Activated CD8-positive, alpha-beta memory T cell treated with anti-CD3 and anti-CD28 coated beads for 1 hour (primary cell): ENCODE results near the gene GARNL3.

ENCODE experiments used
- DNase-seq, 2 donors: peaks; one replicate each; pipeline ENCODE4 v3.0.0-alpha.2; 2020; ENCODE audit warnings: low read depth in 1 of 2; ENCODE audit errors: extremely low read depth in 1 of 2

The GARNL3 gene

GRCh38 chr9:127277770-127278169, 13.2 kb downstream of the GARNL3 start:
- DNase-seq, result no peak

- DNase-seq, result no peak
These were observed 13.8 kb downstream of the GARNL3 start for GRCh38 chr9:127278372-127278771.

- no peak for DNase-seq
These were observed 15.2 kb downstream of the GARNL3 start for GRCh38 chr9:127279717-127280285.

- DNase-seq, result no peak
These were observed 16.5 kb downstream of the GARNL3 start for GRCh38 chr9:127280880-127281660.

DNA sequence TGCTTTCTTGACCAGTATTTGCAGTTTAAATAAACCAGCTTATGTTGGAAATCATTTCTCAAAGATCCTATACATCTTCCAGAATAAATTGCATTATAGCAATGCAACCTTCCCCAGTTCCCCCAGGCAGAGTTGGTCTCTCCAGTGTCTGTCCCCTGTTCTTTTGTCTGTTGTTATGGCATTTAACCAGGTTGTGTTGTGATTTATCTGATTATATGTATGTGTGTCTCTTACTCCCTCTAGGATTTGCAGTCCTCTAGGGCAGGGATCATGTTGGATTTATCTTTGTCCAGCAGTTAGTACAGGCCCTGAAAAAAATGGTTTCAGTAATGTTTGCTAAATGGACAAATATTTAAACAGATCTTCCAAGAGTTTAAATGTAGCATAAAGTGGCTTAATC, 17.3 kb downstream of the GARNL3 start:
- no peak for DNase-seq

DNA sequence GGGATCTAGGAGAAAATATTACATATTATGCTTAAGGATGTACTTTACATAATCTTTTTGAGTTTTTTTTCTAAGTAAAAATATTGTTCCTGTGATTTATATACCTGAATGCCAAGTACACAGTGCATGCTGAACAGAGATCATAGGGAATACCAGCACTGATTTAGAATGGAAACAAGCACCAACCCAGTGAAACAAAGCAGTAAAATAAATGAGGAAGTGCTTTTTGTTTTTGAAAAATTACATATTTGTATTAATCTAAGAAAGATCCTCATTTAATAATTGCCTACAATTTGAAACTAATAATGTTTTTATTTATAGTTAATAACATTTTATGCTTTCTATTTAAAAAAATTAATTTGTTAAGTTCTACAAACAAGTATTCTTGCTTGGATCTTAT, 18.0 kb downstream of the GARNL3 start:
- DNase-seq, result no peak

DNA sequence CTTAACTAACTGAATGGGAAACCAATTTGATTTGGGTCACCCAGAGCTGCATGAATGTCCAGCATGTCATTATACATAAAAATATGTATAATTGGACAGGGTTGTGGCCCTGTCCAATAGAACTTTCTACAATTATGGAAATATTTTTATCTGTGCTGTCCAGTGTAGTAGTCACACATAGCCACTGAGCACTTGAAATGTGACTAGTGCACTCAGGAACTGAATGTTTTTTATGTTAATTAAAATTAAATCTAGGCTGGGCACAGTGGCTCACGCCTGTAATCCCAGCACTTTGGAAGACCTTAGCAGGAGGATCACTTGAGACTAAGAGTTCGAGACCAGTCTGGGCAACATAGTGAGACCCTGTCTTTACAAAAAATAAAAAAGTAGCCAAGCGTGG, 18.6 kb downstream of the GARNL3 start:
- DNase-seq, result no peak

DNA sequence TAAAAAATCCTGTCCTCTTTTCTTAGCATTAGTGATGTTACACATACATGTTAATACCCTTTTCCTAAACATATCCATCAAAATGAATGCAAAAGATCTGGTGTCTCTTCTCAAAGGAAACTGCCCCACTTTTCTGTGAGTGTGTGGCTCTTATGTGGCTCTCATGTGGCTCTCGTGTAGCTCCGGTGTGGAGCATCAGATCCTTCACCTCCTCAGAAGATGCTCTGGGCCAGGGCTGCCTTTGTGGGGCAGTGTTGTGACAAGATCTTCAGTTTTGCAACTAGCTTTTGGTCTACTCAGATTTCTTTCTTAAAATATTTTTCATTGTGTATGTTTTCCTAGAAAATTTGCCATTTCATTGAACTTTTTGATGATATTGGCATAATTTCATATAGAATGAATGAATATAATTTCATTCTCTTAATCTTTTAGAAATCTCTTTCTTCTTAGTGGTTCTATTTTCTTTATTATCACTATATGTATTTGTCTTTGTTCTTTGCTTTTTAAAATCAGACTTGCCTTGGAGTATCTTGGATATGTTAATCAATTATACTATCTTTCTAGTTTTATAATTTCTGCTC, 19.4 kb downstream of the GARNL3 start:
- DNase-seq, result no peak

- no peak for DNase-seq
These were observed 21.4 kb downstream of the GARNL3 start for GRCh38 chr9:127285965-127286364.

DNA sequence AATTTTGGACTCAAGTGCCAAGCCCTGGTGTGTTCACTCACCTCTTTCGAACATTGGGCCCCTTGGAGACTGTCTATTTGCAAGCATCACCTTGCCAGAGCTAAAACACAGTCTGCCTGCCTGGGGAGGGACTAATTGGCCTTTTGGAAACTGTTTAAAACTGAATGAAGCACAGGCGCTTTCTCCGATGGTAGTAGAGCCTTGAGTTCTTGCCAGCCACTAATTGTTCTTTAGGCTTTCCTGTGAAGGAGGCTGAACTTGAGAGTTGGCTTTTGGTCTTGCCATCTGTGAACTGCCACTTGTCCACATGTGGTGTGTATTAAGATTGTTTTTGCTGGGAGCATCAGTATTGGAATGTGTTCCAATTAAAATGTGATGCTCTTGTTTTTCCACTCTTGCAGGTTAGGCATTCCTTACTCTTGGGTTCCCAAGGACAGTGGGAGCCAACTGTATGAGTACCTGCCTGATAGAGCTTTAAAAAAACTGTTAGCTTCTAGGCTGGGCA, 26.0 kb downstream of the GARNL3 start:
- no peak for DNase-seq

DNA sequence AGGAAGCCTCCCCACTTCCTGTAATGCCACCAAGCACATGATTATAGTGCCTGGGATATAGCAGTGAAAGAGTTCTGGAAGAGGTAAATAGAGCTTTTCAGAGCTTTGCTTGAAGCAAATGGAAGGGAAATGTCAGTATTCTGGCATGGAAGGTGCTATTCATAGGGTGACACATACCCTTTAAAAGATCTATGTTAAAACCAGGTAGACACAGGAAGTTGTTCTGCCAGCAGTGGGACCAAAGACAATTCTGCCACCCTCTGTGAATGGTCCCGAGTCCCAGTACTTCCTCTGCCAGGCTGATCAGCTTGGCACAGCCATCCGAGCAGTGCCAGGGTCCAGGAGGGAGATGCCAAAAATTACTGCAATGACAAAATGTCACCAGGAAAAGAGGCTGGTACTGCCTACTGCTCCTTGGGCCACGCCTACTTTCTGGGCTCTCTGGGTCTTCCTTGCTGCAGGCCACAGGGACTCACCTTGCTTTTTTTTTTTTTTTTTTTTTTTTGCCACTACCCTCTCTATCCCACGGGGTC, 26.7 kb downstream of the GARNL3 start:
- no peak for DNase-seq

DNA sequence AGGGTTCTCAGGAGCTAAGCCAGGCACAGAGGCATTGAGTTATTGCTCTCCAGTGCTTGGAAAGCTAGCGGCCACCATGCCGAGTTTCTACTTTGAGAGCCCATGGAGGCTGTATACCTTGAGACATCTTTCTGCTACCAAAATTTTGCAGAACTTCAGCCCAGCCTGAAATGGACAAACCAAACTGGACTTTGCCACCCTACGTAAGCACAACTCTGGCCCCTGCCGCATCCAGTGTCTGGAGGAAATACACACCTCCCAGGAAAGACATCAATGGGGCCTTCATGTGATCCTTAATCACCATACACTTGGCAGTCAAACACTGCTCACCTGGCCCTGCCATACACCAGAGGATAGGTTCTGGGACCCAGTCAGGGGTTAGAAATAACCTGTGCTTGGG, 27.8 kb downstream of the GARNL3 start:
- no peak for DNase-seq

DNA sequence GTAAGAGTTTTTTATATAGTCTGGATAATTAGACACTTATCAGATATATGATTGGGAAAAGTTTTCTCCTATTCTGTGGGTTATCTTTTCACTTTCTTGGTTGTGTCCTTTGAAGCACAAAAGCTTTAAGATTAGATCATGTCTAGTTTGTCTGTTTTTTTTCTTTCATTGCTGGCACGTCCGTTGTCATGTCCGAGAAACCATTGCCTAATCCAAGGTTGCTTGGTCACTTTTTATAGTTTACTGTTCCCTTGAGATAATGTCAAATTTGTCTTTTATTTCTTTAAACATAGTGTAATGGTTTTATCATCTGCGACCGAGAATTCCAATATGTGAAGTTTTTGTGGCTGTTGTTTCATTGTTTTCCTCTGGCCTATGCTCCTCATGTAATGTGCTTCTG, 28.8 kb downstream of the GARNL3 start:
- no peak for DNase-seq

DNA sequence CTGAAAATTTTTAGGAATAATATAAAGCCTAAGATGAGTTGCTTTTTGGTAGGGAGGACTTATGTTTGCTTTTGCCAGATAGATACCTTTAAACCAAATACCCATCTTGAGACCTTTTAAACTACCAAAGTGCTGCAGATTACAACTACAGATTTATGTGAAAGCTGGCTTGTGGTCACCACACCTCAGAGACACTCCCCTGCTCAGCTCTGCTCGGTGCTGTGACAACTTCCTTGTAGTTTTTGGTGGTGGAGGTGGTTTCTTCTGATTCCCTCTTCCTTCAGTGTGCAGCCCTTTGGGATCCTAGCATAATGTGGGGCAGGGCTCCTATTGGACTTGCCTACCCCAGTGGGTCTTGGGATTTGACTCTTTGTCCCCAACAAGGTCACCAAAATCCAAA, 29.2 kb downstream of the GARNL3 start:
- no peak for DNase-seq

DNA sequence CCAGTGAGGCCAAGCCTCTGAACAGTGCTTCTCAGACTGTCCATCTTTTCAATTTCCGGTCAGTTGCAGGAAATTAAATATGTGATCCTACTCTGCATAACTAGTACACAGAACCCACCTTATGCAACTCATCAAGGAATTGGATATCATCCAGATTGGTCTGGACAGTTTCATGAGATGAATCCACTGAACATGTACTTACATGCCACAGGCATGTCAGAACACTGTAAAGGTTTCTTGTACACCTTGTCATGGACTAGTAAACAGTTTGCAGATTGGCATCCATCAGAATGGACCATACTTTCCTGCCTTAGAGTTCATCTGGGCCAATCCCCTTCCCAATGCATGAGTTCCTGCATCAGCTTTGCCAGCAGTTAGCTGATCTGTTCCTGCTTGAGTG, 30.4 kb downstream of the GARNL3 start:
- no peak for DNase-seq

DNA sequence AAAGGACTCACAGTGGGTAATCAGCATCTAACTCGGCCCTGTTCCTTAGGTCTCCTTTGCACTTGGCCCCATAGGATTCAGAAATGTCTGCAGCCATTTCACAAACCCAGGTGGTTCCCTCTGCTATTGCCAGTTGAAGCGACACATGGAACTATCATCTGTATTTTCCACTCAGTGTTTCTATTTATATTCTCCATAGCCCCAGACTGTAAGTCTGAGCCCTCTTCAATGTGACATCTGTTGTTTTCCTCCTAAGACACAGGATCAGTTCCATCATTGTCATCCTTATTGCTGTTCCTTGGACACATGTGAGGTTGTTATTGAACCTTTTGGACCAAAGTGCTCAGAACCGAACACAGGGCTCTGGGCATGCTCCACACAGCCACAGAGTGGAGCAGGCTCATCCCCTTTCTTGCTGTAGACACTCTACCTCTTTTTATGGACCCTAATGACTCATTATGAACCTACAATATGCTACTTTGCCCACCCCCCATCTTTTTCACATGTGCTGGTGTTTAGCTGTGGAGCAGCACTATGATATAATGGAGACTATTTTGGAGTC, 36.4 kb downstream of the GARNL3 start:
- no peak for DNase-seq

DNA sequence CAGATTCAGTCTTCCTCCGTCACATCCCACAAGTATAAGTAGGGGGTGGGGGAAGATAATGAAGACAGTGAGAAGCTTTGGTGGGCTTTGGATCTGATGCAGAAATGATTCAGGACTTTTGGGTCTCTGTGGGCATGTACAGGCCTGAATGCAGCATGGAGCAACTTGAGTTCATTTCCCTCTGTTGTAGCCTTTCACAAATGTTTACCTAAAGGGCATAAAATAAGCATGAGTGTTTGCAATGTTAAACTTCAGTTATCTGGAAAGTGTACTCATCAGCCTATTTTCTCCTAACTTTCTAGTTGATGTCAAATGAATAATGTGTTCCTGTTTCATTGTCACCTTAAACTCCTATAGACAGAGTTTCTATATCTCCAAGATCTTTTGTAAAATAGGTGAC, 39.3 kb downstream of the GARNL3 start:
- DNase-seq, result no peak

- no peak for DNase-seq
These were observed 40.7 kb downstream of the GARNL3 start for GRCh38 chr9:127305206-127305837.

- DNase-seq, result no peak
These were observed 41.3 kb downstream of the GARNL3 start for GRCh38 chr9:127305838-127306226.

DNA sequence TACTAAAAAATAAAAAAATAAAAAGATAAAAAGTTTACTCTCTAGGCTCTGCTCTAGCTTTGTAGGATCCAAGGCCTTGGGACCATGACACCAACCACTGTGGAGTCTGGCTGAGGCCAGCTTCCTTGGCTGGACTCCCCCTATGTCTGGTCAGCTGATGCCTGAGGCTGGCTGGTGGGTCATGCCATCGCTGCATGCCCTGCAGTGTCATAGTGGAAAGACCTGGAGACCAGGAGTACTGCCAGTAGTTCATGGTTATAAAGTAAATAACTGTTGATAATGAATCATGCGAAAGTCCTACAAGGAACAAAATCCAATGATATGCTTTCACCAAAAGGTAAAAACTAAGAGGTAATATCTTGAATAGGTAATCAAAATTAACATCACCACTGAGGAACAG, 43.2 kb downstream of the GARNL3 start:
- no peak for DNase-seq
